Kidney (tissue), 14 donors: ENCODE measurements around the gene PGM1. TPM values are rescaled to one million over a fixed set of nuclear protein-coding genes. Genes with fewer than 3 reads are reported as not detected.

Experiments used
- DNase-seq, 5 donors: peaks; one replicate each; pipeline ENCODE4 v3.0.0-alpha.2; 2013 to 2020
- FAIRE-seq: peaks from 2 replicates; lab custom pipeline; 2012; peaks lifted over from hg19 to GRCh38; lab: Jason Lieb, UNC
- H3K27ac ChIP-seq, 2 donors: one replicate each; pipeline ENCODE4 v1.7.0; 2013; ENCODE audit warnings: low read depth in 2 of 2, low read length in 2 of 2, inconsistent platforms in 1 of 2
- H3K27me3 ChIP-seq: one replicate; pipeline ENCODE4 v1.7.1; 2013; ENCODE audit warnings: low read length, inconsistent platforms; ENCODE audit not compliant: control insufficient read depth, insufficient read depth
- H3K36me3 ChIP-seq, 3 donors: one replicate each; pipeline versions ENCODE4 v1.7.0 to v1.7.1; 2013; ENCODE audit warnings: low read length in 3 of 3, control low read depth in 1 of 3, inconsistent platforms in 1 of 3; ENCODE audit not compliant: insufficient read depth in 3 of 3, control insufficient read depth in 2 of 3
- H3K4me1 ChIP-seq, 3 donors: one replicate each; pipeline versions ENCODE4 v1.7.0 to v1.7.1; 2013; ENCODE audit warnings: low read length in 3 of 3, inconsistent platforms in 1 of 3, low read depth in 1 of 3; ENCODE audit not compliant: control insufficient read depth in 2 of 3, insufficient read depth in 2 of 3
- H3K4me3 ChIP-seq, 3 donors: one replicate each; pipeline versions ENCODE4 v1.7.0 to v1.8.1; 2013; ENCODE audit warnings: low read length in 3 of 3, control low read depth in 1 of 3, inconsistent platforms in 1 of 3
- H3K9ac ChIP-seq, 3 donors: one replicate each; pipeline versions ENCODE4 v1.7.0 to v1.7.1; 2013; ENCODE audit warnings: low read length in 3 of 3, control low read depth in 1 of 3, inconsistent platforms in 1 of 3
- H3K9me3 ChIP-seq, 3 donors: one replicate each; pipeline versions ENCODE4 v1.7.0 to v1.7.1; 2013; ENCODE audit warnings: low read length in 3 of 3, control low read depth in 1 of 3, inconsistent platforms in 1 of 3; ENCODE audit not compliant: control insufficient read depth in 2 of 3, insufficient read depth in 1 of 3
- CTCF ChIP-seq: IDR thresholded peaks from 3 replicates; pipeline ENCODE4 v1.5.1; 2012; ENCODE audit warnings: mild to moderate bottlenecking, moderate library complexity, borderline replicate concordance; ENCODE audit not compliant: insufficient read depth; ENCODE audit errors: extremely low read depth
- intact Hi-C: fragments of 100-400 bp; cut with DNase I; formaldehyde crosslinking; loops from one replicate; pipeline ENCODE4 v1.11.1; 2022
- polyA plus RNA-seq: library from polyadenylated mRNA; stranded (reverse); fragments of 350-450 nt; fragmentation: Illumina TruSeq; extraction: RNeasy Lipid Tissue Mini Kit (QIAGEN cat#74804); gene quantifications from one replicate; pipeline ENCODE4 v1.2.3, GENCODE V29; 2014; ENCODE audit warnings: low read depth, low replicate concordance; ENCODE audit not compliant: insufficient read depth
- total RNA-seq: library from RNA; stranded (reverse); fragmentation: NEBNext Ultra II Directional; extraction: Animal tissue kit (Norgen Biotek cat#: 25700); gene quantifications from one replicate; pipeline ENCODE4 v1.2.1, GENCODE V29; 2021
- donor health status: control.
- donor health status: control.
- donor health status: control.
- donor health status: control.
- donor health status: control.
- donor health status: DM: yes; HTN: yes; CAD: no.
- donor health status: Normal renal cell carcinoma (clear cell type).

Gene PGM1
- total and polyA plus RNA-seq, 2 donors from 2014 or later, result 40.3 to 59.3 TPM

DNA sequence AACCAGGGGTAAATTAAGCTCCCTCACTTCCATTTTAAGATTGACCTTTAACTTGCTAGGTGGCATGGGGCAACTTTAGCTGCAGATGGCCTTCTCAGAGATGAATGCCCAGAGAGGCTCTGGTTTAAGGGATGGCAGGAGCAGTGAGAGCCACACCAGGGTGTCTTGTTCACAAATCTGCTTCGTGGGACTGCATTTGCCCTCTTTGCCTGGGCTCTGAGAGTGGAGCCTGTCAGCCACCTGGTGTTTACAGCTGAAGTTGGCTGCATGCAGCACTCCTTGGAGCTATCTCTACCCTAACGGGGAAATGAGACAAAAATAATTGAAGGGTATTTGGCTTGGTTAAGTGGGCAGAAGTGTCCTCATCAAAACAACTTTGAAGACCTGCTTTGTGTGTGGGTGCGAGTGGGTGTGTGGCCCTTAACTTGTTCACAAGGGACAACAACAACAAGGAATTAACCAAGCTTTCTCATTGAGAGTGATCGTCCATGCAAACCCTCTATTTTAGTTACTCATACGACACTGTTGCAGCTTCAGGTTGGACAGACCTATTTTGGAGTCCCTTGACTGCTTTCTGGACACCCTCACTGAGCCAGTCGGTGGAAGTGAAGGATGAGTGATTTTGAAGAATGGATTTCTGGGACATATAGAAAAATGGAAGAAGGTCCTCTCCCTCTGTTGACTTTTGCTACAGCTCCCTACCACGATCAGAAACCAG, 29.8 kb downstream of the PGM1 start:
- no peak for DNase-seq
- H3K4me1 ChIP-seq, result no peaks in the 10 kb centered on the region
- TF ChIP-seq CTCF, result no peak
- no peaks in the 10 kb centered on the region for H3K9me3 ChIP-seq
- H3K4me3 ChIP-seq, result no peak overlapping the region
- FAIRE-seq, result no peak
- no peak overlapping the region for H3K9ac ChIP-seq
- H3K27ac ChIP-seq, result no peak overlapping the region
- intact Hi-C loops, result no loop called here
- no peaks in the 10 kb centered on the region for H3K27me3 ChIP-seq
- no peaks in the 10 kb centered on the region for H3K36me3 ChIP-seq

GRCh38 chr1:63623952-63624351, 30.7 kb downstream of the PGM1 start:
- Histone ChIP-seq H3K36me3 (no peaks in the 10 kb centered on the region), H3K27ac (no peak overlapping the region), H3K27me3 (no peaks in the 10 kb centered on the region), H3K9ac (no peak overlapping the region), H3K4me1 (no peaks in the 10 kb centered on the region), H3K9me3 (no peaks in the 10 kb centered on the region), H3K4me3 (no peak overlapping the region)
- intact Hi-C loops, result no loop called here
- TF ChIP-seq CTCF, result no peak
- DNase-seq (no peak), FAIRE-seq (no peak)

DNA sequence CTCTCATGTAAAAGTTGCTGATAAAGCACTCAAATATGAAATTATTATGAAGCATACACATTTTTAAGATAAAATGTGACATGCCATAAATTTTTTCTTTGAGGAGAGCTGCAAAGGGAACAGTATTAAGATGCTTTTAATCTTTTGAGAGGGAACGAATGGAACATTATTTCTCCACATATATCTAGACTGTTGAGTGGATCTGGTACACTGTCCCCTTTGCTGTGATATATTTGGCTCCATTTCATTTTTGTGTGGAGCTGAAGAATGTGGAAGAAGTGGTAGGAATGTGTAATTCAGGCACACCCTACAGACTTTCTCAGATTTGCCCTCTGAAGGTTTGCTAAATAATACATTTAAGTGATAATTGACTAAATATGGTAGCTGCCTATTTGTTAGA, 31.7 kb downstream of the PGM1 start:
- no peaks in the 10 kb centered on the region for H3K27me3 ChIP-seq
- H3K4me3 ChIP-seq, result no peak overlapping the region
- FAIRE-seq (no peak), DNase-seq (no peak)
- intact Hi-C loops, result no loop called here
- H3K27ac ChIP-seq, result no peak overlapping the region
- TF ChIP-seq CTCF, result peak; percentile 3
- H3K9me3 ChIP-seq, result no peaks in the 10 kb centered on the region
- H3K36me3 ChIP-seq, result peaks cover 0 to 2% (median 0%) of the 10 kb centered on the region in 3 donors
- no peaks in the 10 kb centered on the region for H3K4me1 ChIP-seq
- no peak overlapping the region for H3K9ac ChIP-seq
